Measurements from ENCODE around the gene BBIP1.
"Not testable (repeated sequence)": the region's sequence is repeated elsewhere in the genome, so short reads cannot be mapped to it uniquely, and the experiment has no call there.

Gene BBIP1

GRCh38 chr10:110916554-110917346 lies 2.2 kb downstream of the BBIP1 start:
- DNase-seq (ENCODE audit: low spot score), result no peak
- in situ Hi-C loops (cut with MboI; ENCODE audit: low pct_unique_long_range_greater_than_20kb, low sequenced_read_pairs, unreplicated experiment), result loop anchor here (25.0 kb wide), 1 partner anchor 304 kb away; no protein-coding TSS in a partner anchor
- no peak for TF ChIP-seq CTCF (IDR thresholded peaks at IDR 0.05; ENCODE audit: extremely low read depth, insufficient read depth, missing control alignments)

DNA sequence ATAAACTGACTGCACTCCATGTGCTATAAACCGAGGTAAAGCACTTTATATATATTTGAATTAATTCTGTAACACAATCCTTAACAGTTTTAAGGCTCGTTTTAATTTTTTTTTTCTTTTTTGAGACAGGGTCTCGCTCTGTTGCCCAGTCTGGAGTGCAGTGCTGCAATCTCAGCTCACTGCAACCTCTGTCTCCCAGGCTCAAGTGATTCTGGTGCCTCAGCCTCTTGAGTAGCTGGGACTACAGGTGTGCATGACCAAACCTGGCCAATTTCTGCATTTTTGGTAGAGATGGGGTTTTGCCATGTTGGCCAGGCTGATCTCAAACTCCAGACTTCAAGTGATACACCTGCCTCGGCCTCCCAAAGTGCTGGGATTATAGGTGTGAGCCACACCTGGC lies 3.4 kb downstream of the BBIP1 start:
- in situ Hi-C loops (cut with MboI; ENCODE audit: low pct_unique_long_range_greater_than_20kb, low sequenced_read_pairs, unreplicated experiment), result loop anchor here (25.0 kb wide), 1 partner anchor 303 kb away; no protein-coding TSS in a partner anchor

GRCh38 chr10:110915035-110915434 lies 3.9 kb downstream of the BBIP1 start:
- no peak for DNase-seq (ENCODE audit: low spot score)
- in situ Hi-C loops (cut with MboI; ENCODE audit: low pct_unique_long_range_greater_than_20kb, low sequenced_read_pairs, unreplicated experiment), result loop anchor here (25.0 kb wide), 1 partner anchor 303 kb away; no protein-coding TSS in a partner anchor
- TF ChIP-seq CTCF (IDR thresholded peaks at IDR 0.05; ENCODE audit: extremely low read depth, insufficient read depth, missing control alignments), result no peak

More for the DNA sequence above, 3.4 kb downstream of the BBIP1 start:
- not testable (repeated sequence) for DNase-seq (ENCODE audit: low spot score)

DNA sequence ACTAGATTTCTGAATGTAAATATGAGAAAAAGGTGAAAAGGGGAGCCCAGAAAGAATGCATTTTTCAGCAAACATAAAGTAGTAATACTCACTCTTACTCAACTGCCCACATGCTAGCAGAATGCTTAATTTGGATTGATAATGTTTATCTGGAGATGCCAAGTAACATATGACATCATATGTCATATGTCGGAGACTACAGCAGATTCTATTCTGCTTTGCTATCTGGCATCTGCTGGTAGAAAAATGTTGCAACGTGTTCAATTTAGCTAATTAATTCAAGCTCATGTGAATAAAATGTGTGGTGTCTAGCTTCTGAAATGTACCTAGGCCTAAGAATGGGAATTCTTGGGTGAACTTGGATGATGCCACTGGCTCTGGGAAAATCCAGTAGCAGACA lies 4.5 kb downstream of the BBIP1 start:
- DNase-seq (ENCODE audit: low spot score), result no peak
- TF ChIP-seq CTCF (IDR thresholded peaks at IDR 0.05; ENCODE audit: extremely low read depth, insufficient read depth, missing control alignments), result no peak

GRCh38 chr10:110912374-110912773 lies 6.6 kb downstream of the BBIP1 start:
- in situ Hi-C loops (cut with MboI; ENCODE audit: low pct_unique_long_range_greater_than_20kb, low sequenced_read_pairs, unreplicated experiment), result loop anchor here (25.0 kb wide), 1 partner anchor 300 kb away; no protein-coding TSS in a partner anchor
- DNase-seq (ENCODE audit: low spot score), result no peak
- TF ChIP-seq CTCF (IDR thresholded peaks at IDR 0.05; ENCODE audit: extremely low read depth, insufficient read depth, missing control alignments), result no peak

More for the DNA sequence above, 4.5 kb downstream of the BBIP1 start:
- in situ Hi-C loops (cut with MboI; ENCODE audit: low pct_unique_long_range_greater_than_20kb, low sequenced_read_pairs, unreplicated experiment), result loop anchor here (25.0 kb wide), 1 partner anchor 302 kb away; no protein-coding TSS in a partner anchor

GRCh38 chr10:110910138-110910537 lies 8.8 kb downstream of the BBIP1 start:
- in situ Hi-C loops (cut with MboI; ENCODE audit: low pct_unique_long_range_greater_than_20kb, low sequenced_read_pairs, unreplicated experiment), result loop anchor here (25.0 kb wide), 1 partner anchor 298 kb away; no protein-coding TSS in a partner anchor
- no peak for TF ChIP-seq CTCF (IDR thresholded peaks at IDR 0.05; ENCODE audit: extremely low read depth, insufficient read depth, missing control alignments)
- DNase-seq (ENCODE audit: low spot score), result no peak

All from GM13977 (cell line).